Activated CD8-positive, alpha-beta memory T cell treated with anti-CD3 and anti-CD28 coated beads, Interleukin-2, amount 50 U/mL, for 24 hours (primary cell): ENCODE measurements around the gene KCTD15.

ENCODE experiments used
- DNase-seq: peaks from one replicate; pipeline ENCODE4 v3.0.0-alpha.2; 2020; ENCODE audit errors: extremely low read depth

KCTD15 gene

DNA sequence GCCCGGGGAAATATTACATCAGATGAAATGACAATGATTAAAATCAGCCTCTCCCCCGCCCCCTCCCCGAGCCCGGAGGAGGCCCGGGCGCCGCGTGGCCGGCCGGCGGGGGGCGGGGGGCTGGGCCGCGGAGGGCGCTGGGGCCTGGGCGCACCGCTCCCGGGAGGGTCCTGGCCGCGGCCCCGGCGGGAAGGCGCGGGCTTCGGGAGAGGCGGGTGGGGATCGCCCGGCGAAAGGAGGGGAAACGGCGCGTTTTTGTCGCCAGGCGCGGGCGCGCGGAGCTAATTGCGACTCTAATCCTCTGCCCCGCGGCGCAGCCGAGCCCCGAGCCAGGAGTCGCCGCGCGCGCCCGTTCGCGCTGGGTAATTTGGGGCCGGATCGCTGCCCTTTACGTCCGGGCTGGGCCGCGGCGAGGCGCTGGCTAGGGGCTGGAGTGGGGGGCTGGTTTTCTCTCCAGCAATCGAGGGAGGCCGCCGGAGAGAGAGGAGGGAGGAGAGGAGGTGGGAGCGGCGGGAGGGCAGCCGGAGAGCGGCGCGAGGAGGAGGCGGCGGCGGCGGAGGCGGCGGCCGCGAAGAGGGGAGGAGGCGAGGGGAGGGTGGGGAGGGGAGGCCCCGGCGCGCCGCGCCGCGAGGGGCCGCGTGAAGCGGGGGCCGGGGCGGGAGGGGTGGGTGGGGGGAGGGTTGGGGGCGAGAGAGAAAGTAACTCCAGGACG is at the start of gene KCTD15:
Gene KCTD15 (plus strand): TSS at position 707 of the 712 bp plus-strand sequence. CDS start 3,585 bp downstream, outside the sequence.
- no peak for DNase-seq

GRCh38 chr19:33747273-33747672 is 49.4 kb upstream of the KCTD15 start:
- no peak for DNase-seq

- DNase-seq, result no peak
These were observed 48.4 kb upstream of the KCTD15 start for GRCh38 chr19:33748231-33748630.

DNA sequence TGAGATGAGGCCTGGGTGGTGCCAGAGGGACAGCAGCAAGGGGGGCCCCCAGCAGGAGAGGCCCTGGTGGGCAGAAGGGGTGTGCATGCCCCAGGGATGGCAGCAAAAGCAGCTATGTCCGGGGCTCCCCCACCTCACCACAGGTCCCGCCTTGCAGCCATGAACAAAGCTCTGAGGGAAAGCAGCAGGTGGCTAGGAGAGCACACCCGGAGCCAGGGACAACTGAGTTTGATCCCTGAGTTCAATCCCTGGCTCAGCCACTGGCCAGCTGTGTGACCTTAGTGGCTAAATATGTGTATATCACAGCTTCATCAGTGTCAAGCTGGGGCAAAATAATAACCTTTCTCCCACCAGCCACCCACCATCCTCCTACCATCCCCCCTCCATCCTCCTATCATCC is 47.7 kb upstream of the KCTD15 start:
- no peak for DNase-seq

DNA sequence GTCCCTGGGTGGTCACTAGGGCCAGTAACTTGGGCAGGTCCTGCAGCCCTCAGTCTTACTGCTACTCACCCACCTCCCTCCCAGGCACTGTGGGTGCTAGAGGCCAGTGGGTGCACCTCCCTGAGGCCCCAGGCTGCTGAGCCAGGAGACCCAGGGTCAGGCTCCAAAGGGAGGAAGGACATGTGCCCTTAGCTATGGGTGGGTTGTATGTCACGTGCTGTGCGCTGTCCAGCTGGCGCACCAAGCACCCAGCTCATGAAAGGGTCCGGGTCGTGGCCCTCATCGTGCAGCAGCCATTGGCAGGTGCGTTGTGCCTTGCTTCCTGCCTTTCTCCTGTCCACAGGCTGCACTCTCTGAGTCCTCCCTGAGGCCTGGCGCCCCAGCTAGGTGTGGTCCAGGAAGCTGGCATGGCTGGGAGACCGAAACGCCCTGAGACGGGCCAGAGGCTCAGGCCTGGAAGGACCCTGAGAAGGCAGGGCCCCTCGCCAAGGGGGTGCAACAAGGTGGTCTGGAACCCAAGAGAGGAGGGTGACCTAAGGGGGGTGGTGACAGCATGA is 47.0 kb upstream of the KCTD15 start:
- no peak for DNase-seq

- no peak for DNase-seq
These were observed 45.9 kb upstream of the KCTD15 start for GRCh38 chr19:33750587-33751435.

DNA sequence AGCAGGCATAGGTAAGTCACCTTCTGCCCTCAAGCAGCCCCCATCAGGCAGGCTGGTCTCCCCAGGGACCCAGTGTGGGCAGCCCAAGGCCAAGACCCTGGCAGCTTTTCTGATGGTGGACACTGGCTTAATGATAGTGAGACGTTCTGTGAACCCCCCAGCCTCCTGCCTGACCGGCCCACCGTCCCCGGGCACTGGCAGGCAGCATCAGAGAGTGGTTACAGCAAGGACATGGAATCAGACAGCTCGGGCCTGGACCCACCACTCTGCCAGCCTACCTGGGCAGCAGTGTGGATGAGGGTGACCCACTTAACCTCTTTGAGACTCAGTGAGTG is 45.3 kb upstream of the KCTD15 start:
- DNase-seq, result no peak

GRCh38 chr19:33752018-33752800 is 44.5 kb upstream of the KCTD15 start:
- no peak for DNase-seq

- no peak for DNase-seq
These were observed 43.7 kb upstream of the KCTD15 start for GRCh38 chr19:33752945-33753344.

DNA sequence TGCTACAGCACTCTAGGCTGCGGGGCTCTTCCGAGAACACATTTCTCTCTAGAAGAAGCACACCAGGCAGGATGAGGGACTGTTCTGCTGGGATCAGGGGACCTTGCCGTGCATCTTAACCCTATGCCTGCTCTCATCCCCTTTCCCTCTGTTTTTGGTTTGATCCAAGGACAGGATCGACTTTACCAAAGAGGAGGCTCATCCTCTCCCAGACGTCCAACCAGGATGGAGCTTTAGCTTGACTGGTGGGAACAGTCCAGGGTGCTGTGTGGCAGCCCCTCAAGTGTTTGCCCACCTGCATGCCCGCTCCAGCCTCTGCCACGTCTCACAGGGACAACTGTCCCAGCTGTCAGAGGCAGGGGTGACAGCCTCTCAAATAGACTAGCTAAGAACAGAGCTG is 42.3 kb upstream of the KCTD15 start:
- DNase-seq, result no peak

DNA sequence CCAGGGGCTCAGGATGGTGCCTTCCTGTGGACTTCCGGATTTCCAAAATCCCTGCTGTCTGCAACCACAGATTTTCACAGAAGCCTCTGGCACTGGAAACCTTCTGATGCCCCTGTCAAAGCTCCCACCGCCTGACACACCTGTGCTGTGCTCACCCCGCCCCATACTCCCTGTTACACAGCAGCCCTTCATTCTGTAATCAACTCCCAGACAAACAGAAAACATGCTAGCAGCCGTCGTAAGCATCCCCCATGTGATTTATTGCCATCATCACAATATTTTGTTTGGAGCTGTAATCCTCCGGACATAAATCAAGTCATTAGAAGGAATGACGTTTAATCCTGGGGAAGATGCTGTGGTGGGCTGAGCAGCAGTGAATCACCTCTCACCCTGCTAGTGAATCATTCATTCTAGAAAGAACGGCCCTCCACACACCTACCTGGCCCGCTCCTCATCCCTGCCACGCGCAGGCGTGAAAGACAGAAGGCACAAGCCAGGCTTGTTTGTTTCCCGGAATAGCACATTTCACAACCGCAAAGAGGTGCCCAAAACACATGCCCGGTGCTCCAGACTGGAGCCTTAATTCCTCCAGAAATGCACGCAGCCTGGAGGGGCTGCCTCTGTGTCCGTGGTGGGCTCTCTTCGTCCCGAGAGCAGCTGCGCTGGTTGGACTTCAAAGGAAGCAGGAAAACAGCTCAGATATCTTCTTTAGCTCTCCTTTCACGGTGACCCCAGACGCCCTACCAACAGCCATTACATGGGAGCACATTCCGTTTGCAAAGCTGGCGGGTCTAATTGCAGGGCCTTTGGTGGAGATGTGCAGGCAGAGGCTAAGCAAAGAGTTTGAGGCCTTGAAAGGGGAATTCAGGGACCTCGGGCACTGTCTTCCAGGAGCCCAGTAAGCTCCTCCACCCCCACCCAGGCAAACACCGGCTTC is 41.3 kb upstream of the KCTD15 start:
- no peak for DNase-seq

GRCh38 chr19:33756177-33756576 is 40.5 kb upstream of the KCTD15 start:
- DNase-seq, result no peak

GRCh38 chr19:33758541-33759013 is 38.1 kb upstream of the KCTD15 start:
- no peak for DNase-seq

DNA sequence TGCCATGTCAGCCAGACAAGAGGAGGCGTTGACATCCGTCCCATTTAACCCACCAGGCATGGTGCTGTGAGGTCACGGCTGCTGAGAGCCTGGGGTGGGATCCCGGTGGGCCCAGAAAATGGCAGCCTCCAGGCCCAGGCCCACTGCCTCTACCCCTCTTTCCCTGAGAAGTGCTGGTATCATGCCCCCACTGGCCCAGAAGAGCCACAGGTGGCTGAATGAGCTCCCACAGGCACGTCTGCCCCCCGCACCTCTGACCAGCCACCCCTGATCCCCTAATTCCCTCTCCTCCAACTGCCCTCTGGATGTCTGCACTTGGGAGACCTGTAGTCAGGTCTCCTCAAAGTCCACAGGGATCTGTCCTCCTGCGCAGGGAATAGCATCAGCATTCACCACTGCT is 37.3 kb upstream of the KCTD15 start:
- no peak for DNase-seq

- no peak for DNase-seq
These were observed 32.9 kb upstream of the KCTD15 start for GRCh38 chr19:33763633-33764371.

DNA sequence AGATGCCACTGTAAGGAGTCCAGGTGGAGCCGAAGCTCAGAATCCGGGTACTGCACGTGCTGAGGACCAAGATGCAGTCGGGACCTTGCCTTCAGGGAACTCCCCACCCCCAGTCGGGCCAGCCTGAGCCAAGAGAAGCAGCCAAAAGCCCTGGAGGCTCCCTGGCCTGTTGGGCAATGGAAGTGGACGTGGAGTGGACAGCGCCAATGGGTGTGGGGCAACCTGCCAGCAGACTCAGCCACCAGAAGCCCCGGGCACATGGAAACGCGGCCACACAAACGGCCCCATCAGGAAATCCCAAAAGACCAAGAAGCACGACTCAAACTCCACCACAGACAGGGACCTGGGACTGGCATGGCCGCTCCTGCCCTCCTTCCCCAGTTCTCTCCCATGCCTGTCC is 30.0 kb upstream of the KCTD15 start:
- no peak for DNase-seq

- DNase-seq, result no peak
These were observed 28.7 kb upstream of the KCTD15 start for GRCh38 chr19:33767898-33768413.

GRCh38 chr19:33769208-33769607 is 27.5 kb upstream of the KCTD15 start:
- no peak for DNase-seq

DNA sequence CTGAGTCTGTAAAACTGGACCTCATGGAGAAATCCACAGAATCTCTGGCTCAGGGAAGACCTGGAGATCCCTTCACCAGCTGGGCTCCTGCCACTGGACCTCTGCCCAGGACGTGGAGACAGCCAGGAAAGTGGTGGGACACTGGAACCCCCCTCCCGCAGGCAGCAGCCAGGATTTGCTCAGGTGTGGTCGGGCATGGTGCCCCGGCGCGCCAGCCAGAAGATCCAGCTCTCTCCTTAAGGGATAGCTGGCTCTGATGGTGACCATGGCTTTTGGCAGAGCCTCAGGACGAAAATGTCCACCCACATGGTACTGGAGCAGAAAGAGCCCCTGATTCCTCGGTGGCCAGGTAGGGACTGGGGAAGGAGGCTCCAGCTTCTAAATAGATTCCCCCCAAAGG is 26.6 kb upstream of the KCTD15 start:
- DNase-seq, result no peak
